GM10847 (cell line): ENCODE results near the gene P4HA1.

ENCODE experiments used
- POLR2A ChIP-seq: IDR thresholded peaks from 2 replicates; pipeline ENCODE4 v1.6.1; 2011; ENCODE audit not compliant: insufficient read length; ENCODE audit errors: extremely low read depth

Gene P4HA1

GRCh38 chr10:73065441-73065840, 31.2 kb downstream of the P4HA1 start:
- TF ChIP-seq POLR2A = no peak

GRCh38 chr10:73061743-73062142, 34.9 kb downstream of the P4HA1 start:
- no peak for TF ChIP-seq POLR2A

GRCh38 chr10:73060738-73061635, 35.7 kb downstream of the P4HA1 start:
- no peak for TF ChIP-seq POLR2A

- no peak for TF ChIP-seq POLR2A
These were observed 36.5 kb downstream of the P4HA1 start for GRCh38 chr10:73060173-73060572.

- no peak for TF ChIP-seq POLR2A
These were observed 38.5 kb downstream of the P4HA1 start for GRCh38 chr10:73058057-73058591.

- no peak for TF ChIP-seq POLR2A
These were observed 42.4 kb downstream of the P4HA1 start for GRCh38 chr10:73054286-73054685.

- no peak for TF ChIP-seq POLR2A
These were observed 43.4 kb downstream of the P4HA1 start for GRCh38 chr10:73053275-73053674.

GRCh38 chr10:73044378-73045285, 52.0 kb downstream of the P4HA1 start:
- no peak for TF ChIP-seq POLR2A

- no peak for TF ChIP-seq POLR2A
These were observed 52.8 kb downstream of the P4HA1 start for GRCh38 chr10:73043766-73044377.

GRCh38 chr10:73043319-73043718, 53.3 kb downstream of the P4HA1 start:
- no peak for TF ChIP-seq POLR2A

GRCh38 chr10:73042130-73042529, 54.5 kb downstream of the P4HA1 start:
- TF ChIP-seq POLR2A = no peak

- TF ChIP-seq POLR2A = no peak
These were observed 57.0 kb downstream of the P4HA1 start for GRCh38 chr10:73039635-73040034.

- TF ChIP-seq POLR2A = no peak
These were observed 64.1 kb downstream of the P4HA1 start for GRCh38 chr10:73032536-73032935.

- TF ChIP-seq POLR2A = no peak
These were observed 75.6 kb downstream of the P4HA1 start for GRCh38 chr10:73021050-73021449.

- no peak for TF ChIP-seq POLR2A
These were observed 77.6 kb downstream of the P4HA1 start for GRCh38 chr10:73019100-73019499.

- TF ChIP-seq POLR2A = no peak
These were observed 78.0 kb downstream of the P4HA1 start for GRCh38 chr10:73018632-73019031.

- no peak for TF ChIP-seq POLR2A
These were observed 78.6 kb downstream of the P4HA1 start for GRCh38 chr10:73017955-73018480.
